GM10248 (cell line): ENCODE data around the gene ZFAND6.

ENCODE experiments used
- CTCF ChIA-PET: fragments of 300-600 bp; sonication (Branson Sonifier 250); formaldehyde crosslinking; extraction: SDS; loops from one replicate; lab custom pipeline; 2021; ENCODE audit warnings: antibody characterized with exemption; lab: Yijun Ruan, JAX
- POLR2A ChIA-PET: fragments of 350-650 bp; sonication (Branson Sonifier 250); formaldehyde crosslinking; extraction: SDS; loops from one replicate; lab custom pipeline; 2020; ENCODE audit warnings: antibody characterized with exemption; lab: Yijun Ruan, JAX
- DNase-seq: peaks from one replicate; pipeline ENCODE4 v3.0.0; 2012; ENCODE audit errors: extremely low spot score
- TF ChIP-seq, protein P1 (sequence below): IDR thresholded peaks from 2 replicates; pipeline ENCODE4 v1.5.1; 2012; ENCODE audit warnings: mild to moderate bottlenecking, low read depth; ENCODE audit errors: extremely low read depth, missing control alignments, control extremely low read depth

The ZFAND6 gene

DNA sequence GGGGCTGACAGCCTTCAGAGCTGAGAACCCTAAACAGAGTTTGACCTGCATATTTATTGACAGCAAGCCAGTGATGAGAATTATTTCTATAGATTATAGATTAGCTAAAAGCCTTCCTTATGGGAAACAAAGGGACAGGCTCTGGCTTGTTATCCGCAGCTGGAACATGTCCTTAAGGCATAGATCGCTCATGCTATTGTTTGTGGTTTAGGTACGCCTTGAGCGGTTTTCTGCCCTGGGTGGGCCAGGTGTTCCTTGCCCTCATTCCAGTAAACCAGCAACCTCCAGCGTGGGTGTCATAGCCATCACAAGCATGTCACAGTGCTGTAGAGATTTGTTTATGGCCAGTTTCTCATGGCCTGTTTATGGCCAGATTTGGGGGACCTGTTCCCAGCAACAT, 83.2 kb downstream of the ZFAND6 start:
- ChIA-PET CTCF (interaction anchor here (0.6 to 1.6 kb wide), 4 partner anchors 9 to 29 kb away, joined by 4 read pairs; no protein-coding TSS in a partner anchor), POLR2A (no interaction called here)
- DNase-seq, result no peak
- TF ChIP-seq, protein P1, sequence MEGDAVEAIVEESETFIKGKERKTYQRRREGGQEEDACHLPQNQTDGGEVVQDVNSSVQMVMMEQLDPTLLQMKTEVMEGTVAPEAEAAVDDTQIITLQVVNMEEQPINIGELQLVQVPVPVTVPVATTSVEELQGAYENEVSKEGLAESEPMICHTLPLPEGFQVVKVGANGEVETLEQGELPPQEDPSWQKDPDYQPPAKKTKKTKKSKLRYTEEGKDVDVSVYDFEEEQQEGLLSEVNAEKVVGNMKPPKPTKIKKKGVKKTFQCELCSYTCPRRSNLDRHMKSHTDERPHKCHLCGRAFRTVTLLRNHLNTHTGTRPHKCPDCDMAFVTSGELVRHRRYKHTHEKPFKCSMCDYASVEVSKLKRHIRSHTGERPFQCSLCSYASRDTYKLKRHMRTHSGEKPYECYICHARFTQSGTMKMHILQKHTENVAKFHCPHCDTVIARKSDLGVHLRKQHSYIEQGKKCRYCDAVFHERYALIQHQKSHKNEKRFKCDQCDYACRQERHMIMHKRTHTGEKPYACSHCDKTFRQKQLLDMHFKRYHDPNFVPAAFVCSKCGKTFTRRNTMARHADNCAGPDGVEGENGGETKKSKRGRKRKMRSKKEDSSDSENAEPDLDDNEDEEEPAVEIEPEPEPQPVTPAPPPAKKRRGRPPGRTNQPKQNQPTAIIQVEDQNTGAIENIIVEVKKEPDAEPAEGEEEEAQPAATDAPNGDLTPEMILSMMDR, result no peak

- ChIA-PET POLR2A (no interaction called here), CTCF (interaction anchor here (1.0 to 1.4 kb wide), 4 partner anchors 8 to 769 kb away, joined by 3 to 4 read pairs (median 3); no protein-coding TSS in a partner anchor)
- TF ChIP-seq, protein P1, result no peak
- no peak for DNase-seq
These were observed 91.7 kb downstream of the ZFAND6 start for GRCh38 chr15:80151148-80151547.

DNA sequence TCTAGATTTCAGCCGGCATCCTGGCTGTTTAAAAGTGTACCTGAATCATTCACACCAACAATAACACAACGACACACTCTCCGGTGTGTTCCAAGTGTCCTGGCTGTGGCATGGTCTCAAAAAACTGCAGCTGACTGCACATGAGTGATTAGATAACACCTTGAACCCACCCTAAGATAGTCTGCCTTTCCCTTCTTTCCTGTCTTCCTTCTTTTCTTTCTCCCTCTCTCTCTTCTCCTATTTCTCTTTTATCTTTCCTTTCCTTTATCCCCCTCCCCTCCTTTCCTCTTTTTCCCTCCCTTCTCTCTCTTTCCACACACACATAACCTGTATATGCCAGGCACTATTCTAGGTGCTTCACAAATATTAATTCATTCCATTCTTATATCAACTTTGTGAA, 92.1 kb downstream of the ZFAND6 start:
- TF ChIP-seq, protein P1, result no peak
- no peak for DNase-seq
- ChIA-PET CTCF (interaction anchor here (1.0 kb wide), 2 partner anchors 9 to 12 kb away, joined by 3 to 4 read pairs; no protein-coding TSS in a partner anchor), POLR2A (no interaction called here)

GRCh38 chr15:80152180-80152895, 92.9 kb downstream of the ZFAND6 start:
- TF ChIP-seq, protein P1, result no peak
- DNase-seq, result peak; percentile 99
- POLR2A ChIA-PET, result no interaction called here
- CTCF ChIA-PET, result interaction anchor here (1.6 kb wide), 1 partner anchor 11 kb away, joined by 3 read pairs; no protein-coding TSS in a partner anchor

GRCh38 chr15:80152896-80153876, 93.7 kb downstream of the ZFAND6 start, which contains the start of gene FAH:
FAH (plus strand) TSS chr15:80152999; CDS start chr15:80153055, 56 bp downstream.
- ChIA-PET POLR2A (no interaction called here), CTCF (interaction anchor here (1.0 to 1.6 kb wide), 3 partner anchors 10 to 813 kb away, joined by 3 read pairs; no protein-coding TSS in a partner anchor)
- DNase-seq, result no peak
- TF ChIP-seq, protein P1, result no peak

GRCh38 chr15:80153900-80154299, 94.4 kb downstream of the ZFAND6 start:
- CTCF ChIA-PET, result interaction anchor here (1.0 to 1.3 kb wide), 3 partner anchors 20 to 814 kb away, joined by 3 to 4 read pairs (median 3); no protein-coding TSS in a partner anchor
- POLR2A ChIA-PET, result no interaction called here
- TF ChIP-seq, protein P1, result no peak
- no peak for DNase-seq
